ENCODE results near the gene RERE.
"Not testable (repeated sequence)": the region's sequence is repeated elsewhere in the genome, so short reads cannot be mapped to it uniquely, and the experiment has no call there.

Gene RERE

DNA sequence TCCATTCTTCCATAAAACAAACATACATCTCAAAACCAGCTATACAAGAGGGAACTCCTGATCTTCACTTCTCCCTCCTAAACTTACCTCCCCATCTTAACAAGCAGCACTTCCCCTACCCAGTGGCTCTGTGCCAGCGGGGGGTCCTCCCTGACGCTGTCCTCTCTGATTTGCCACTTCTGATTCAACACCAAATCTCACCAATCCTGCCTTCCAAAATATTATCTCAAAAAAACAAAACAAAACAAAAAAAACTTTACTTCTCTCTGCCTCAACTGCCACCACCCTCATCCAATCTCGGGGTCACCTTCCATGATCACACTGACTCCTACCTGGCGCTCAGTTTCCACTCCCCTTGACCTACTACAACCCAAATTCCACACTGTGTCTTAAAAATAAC, 426.7 kb downstream of the RERE start:
- DNase-seq: no peak

DNA sequence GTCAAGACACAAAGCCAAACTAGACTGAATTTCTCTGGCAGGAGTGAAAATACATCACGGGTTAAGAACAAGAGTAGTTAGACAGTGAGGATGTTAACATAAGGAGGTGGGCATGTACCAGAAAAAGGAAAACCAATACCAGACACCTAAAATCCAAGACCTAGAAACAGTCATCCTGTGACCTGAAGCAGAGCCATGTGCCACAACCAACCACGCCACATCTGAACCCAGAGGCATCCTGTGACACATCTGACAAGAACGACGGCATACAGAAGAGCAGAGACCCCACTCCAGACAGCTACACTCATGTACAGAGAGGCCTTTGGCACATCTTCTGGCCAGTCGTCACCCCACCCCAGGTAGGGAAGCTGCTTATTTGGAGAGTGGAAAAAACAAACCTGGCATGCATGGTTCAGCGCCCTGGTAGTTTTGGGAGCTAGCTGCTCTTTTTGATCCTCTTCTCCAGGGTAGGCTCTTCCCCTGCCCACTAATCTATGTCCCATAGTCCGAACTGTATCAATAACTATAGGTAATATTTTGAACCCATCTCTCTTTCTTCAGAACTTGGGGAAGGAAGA, 427.4 kb downstream of the RERE start:
- peak; percentile 30 for DNase-seq

DNA sequence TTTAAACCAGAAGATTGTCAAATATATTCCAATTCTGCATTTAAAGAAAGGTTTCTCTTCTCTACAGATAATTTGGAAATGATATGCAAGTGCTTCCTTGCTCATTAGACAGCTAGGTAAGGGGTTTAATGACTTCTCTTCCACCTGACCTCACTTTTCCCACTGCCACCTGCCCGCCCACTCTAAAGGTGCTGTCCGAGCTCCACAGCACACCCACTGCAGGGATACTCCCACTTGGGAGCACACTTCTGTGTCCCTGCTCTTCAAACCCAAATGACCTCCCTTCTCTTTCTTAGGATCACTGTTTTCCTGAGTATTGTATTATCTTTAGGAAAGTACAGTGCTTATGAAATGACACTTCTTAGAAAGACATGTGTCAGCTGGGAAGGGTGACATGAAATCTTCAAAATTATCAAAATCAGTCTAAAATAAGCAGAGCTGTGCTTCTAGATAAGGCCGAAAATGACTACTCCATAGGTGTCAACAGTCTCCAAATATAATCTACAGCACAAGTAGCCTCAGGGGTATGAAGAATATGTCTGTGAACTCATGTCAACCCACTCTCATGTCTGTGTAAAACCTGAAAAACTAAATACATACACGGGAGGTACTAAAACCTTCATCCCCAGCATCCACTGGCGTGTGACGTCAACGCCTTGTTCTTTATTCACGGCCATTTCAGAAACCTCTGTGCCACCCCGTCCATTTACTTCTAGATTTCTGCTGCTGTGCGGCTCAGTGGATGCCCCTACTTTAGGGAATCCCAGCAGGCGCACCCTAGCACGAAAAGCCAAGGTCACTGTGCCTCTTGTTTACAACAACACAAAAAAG, 428.5 kb downstream of the RERE start:
- no peak for DNase-seq

DNA sequence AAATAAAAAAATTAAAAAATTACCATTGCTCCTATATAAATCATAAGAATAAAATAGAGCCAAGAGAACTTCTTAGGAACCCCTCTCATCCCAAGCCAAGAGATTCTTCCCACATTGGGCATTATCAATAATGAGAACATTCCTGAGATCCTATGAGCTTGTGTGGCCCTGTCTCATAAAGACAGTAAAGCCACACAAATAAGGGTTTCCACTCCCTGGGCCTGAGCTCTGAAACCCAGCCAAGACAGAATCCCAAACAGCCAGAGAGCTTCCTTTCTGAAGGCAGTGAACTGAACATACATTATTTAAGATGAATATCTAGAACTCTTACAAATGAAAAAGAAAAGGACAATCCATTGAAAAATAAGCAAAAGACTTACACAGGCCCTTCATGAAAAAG, 431.2 kb downstream of the RERE start:
- no peak for DNase-seq

DNA sequence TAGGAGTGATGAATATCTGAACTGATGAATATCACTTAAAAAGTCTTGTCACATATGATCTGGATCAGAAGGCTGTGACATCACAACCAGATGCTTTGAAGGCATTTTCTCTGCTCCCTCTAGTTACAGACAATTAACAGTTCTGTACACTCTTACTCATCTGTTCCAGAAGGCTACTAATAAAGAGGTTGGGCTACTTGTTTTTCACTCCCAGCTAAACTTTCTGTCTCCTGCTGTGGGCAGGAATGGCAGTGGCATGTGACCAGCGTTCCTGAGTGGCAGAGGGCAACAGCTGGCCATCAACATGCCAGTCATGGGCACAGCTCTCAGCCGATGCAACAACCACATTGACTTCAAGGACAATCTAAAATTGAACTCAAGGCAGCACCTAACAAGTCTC, 432.9 kb downstream of the RERE start:
- no peak for DNase-seq

DNA sequence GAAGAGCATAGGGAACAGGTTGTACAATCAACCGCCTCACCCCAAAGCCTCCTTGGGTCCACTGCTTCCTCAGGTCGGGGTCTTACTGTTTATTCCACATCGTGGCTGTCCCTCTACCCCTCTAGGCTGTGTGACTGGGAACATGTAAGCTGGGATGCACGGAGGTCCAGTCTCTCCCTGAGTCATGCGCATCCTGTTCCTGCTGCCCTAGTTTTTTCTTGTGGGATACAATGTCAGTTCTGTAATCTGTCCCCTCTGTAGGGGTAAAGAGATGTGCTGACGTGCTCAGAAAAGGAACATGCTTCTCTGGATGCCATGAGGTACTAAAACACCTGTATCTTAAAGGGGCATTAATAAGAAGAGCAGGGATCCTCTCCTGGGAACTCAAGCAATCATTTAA, 433.4 kb downstream of the RERE start:
- no peak for DNase-seq

DNA sequence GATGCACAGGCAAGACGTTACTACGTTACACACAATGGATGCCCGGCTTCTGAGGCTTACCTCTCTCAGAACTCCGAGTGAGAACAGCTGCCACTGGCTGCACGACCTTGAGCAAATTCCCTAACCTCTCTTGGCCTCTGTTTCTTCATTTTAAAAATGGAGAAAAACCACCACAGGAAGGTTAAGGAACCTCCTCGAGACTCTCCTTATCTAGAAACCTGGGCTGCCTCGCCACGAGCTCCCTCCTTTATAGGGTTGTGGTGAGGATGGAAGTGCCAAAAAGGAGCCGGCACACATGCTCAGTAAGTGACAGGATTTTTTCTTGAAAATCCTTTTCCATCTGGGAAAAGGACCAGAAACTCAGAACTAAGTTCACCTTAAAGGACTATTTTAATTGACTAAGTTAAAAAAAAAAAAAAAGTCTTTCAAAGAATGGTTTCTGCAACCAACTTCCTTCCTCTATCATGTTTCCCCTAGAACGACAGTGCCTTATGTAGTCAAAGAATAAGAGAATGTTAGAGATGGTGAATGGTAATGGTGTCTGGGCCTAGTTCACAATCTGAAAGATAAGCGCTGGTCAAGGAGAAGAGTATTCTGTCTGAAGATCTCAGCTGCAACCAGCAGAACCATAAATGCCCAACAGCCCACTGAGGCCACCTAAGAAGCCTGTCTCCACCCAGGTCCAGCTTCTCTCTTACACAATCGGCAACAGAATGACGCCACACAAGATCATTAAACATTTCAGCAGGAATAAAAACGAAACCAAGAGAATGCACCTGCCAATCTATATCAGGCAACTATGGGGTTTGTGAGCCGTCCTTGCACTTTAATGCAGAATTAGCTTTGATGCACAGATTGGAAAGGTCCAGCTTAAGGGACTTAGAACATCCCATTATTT, 434.6 kb downstream of the RERE start:
- no peak for DNase-seq

DNA sequence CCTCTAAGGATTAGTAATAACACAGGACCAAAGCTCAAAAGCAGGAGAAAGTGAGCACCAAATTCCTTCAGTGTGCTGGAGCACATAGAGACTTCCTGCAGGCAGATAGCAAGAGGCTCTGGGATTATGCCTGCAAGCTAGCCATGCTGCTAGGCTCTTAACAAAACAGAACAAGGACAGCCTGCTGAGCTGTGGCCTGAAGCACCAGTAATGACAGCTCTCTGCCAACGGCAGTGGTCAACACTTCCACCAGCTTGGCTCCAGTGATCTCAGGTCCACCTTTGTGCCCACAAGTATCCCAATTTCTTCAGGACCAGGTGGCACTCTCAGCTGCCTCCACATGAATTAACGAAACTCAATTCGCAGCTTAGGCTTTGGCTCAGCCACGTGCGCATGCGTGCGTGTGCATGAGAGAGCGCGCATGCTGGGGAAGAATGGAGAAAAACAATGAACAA, 435.4 kb downstream of the RERE start:
- no peak for DNase-seq

DNA sequence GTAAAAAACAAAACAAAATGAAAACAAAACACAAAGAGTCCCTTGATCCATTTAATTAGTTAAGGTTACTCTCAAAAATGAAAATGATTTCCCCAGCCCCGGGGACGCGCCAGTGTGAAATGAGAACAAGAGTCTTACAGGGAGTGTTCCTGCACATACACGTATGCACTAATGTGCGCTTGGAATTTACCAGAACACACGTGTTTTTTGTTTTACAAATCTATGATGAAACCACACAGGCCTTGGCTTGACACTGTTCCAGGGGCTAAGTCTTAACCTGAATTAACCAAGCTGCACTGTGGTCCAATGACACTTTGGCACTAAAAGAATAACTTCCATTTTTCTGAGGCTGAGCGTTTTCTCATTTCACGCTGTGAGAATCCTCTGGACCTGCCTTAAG, 435.8 kb downstream of the RERE start:
- DNase-seq: no peak

DNA sequence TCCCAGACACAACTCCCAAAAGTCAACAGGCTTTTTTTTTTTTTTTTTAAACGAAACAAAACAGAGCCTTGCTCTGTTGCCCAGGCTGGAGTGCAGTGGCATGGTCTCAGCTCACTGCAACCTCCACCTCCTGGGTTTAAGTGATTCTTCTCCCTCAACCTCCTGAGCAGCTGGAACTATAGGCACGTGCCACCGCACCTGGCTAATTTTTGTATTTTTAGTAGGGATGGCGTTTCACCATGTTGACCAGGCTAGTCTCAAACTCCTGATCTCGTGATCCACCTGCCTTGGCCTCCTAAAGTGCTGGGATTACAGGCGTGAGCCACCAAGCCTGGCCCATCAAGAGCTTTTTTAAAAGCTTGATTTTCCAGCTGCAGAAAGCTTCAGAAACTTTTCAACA, 437.1 kb downstream of the RERE start:
- not testable (repeated sequence) for DNase-seq

DNA sequence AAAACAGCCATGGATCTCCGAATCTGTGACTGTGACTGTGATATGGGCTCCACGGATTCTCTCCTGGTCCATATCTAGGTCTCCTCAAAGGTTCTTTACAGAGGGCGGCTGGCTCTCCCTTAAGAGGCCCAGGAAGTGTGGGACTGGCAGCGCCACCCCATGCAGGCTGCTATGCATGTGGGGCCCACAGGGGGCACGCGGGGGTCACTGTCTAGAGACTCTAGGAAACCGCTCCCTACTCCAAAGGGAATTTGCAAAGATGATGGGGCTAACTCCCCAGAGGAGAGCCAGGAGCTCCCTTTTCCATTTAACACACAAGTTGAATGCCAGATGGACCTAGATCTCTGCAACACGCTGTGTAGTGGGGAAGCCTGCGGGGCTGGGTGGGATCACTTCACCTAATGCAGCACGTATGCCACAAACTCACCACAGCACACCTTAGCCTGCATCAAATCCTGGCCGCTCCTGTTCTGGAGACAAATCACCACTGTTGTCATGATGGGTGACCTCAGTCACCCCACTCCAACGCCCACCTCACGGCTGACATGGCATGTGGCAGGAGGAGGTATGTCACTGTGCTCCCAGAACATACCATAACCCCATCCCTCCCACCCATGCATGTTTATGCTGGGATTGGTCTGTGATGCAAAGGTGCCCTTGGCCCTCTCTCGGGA, 437.8 kb downstream of the RERE start:
- no peak for DNase-seq

DNA sequence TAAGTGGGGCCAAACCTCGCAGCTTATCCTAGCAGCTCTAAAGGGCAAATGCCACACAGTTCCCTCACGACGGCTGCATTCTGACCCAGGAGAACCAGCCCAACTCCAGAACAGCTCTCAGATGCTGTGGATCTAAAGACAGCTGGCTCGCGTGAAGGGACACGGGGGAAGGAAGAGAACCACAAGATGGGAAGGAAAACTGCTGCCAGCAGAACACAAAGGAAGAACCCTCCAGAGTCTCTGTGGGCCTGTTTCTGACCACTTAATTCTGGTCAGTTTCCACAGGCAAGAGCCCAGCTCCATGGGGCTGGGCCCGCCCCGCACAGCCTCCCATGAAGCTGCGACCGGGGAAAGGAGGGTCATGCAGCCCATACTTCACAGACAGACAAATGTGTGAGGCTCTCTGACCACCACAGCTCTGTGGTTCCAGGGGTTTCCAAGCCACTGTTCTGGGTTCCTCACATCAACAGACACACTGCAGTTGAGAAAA, 438.4 kb downstream of the RERE start:
- no peak for DNase-seq

DNA sequence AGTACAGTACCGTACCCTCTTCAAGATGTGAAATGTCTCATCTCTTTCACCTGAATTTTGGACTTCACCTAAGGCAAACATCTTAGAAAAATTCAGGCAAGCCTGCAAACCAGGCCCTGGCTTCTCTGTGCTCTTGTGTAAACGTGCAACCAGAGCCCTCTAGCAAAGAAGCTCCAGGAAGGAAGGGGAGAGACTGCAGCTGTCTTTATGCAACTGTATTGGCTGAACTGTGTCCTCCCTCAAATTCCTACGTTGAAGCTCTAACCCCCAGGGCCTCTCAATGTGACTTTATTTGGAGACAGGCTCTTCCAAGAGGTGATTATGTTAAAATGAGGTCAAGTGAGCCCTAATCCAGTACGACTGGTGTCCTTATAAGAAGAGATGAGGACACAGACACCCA, 439.3 kb downstream of the RERE start:
- no peak for DNase-seq

DNA sequence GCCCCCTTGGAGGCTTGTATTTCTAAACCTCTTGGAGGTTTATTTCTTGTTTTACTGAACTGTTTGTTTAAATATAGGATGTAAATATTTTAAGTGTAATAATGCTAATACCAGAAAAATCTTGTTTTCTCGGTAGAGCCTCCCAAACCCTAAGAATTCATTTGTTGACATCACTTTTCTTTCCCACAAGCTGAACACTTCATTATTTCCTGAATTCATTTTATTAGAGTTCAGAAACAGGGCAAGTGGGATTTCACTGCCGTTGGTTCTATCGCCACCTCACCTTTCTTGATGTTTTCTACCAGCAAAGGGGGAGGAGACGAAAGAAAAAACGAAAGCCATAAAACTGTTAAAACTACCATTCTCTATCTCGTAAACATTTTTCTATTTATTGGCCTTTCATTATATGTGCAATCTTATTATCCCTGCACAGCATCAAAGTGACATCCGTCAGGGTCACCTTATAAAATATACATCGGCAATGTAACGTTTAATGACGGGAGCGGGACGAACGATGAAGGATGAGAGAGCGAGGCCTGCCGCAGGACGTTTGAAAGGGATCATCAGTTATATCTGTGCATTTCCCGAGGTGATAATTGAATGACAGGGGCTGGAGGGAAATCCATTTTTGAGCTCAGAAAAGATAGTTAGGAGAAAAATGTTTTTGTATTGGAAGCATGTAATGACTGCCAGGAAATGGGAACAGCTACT, 440.0 kb downstream of the RERE start:
- DNase-seq: no peak

DNA sequence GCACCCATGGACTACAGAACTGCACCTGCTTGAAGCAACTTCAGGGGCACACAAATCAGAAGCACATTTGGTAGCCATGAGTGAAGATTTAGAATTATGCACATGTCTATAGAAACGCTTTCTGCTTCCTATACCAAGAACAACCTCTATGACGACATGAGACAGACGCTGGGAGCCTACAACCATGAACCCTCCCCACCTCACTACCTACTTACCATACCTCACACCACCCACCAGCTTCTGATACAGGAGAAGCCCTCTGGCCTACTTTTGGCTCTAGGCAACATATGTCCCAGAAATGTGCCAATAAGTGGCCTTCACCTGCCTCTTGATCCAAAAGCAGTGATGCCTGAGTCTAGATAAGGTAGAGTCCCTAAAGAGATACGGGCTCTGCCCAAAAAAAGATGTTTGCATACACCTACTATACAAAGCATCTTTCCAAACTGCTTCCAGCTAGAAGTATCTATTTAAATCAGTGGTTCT, 441.0 kb downstream of the RERE start:
- no peak for DNase-seq

DNA sequence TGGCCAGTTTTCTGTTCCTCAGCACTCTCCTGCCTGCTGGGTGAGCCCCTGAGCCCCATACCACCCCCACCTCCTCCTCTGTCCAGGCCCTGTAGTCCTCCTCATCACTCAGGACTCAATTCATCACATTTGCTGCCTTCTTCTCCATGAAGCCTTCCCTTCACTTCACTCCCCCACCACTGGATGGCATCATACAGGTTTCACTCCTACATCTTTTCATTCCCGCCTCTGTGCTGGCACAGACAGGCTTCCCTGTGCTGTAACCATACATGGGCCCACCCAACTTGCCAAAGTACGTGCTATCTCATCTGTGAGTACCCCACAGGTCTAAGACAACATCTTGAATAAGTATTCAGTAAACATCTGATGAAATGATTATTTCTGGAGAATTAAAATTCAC, 442.6 kb downstream of the RERE start:
- peak; percentile 36 for DNase-seq

DNA sequence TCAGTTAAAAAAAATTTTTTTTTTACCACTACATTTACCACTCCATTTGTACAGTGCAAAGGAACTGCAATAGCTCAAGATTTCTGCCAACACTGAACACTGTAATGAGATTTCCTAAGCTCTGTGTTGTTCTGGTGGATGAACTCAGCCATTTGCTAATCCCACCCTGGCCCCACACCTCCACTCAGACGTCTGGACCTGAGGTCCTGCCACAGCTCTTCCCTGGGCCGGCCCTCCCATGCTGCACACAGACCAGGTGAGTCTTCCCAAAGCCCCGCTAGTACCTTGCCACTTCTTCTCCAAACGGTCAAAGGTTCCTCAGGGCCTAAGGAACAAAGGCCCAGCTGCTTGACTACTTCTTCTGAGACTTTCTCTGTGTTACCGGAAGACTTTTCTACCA, 443.1 kb downstream of the RERE start:
- no peak for DNase-seq

DNA sequence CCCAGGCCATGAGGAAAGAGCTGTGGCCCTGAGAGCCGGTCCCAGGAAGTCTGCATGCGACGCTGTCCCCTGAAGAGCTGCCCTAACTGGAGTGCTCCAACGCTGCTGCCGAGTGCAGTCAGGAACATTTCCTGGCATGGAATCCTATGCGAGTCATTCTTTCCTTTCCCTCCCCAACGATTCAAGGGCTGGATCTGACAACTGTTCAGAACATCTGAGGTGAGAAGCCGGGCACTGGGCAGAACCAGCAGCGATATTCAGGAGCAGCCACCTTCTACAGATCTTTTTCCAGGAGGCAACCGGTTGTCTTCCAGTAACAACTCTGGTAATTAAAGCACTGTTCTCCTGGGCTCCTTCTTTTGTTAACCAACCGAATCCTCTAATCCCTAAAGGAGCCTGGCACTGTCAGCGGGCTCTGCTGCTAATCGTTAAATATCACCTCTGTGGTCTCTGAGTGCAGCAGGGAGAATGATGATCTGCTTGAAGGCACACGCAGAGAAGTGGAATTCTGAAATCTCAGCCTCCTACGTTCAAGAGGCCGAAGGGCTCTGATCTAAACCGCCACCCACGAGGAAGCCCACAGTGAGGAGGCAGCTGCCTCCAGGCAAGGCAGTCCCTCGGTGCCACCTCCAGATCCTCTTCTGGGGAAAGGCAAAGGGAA, 443.7 kb downstream of the RERE start:
- no peak for DNase-seq

DNA sequence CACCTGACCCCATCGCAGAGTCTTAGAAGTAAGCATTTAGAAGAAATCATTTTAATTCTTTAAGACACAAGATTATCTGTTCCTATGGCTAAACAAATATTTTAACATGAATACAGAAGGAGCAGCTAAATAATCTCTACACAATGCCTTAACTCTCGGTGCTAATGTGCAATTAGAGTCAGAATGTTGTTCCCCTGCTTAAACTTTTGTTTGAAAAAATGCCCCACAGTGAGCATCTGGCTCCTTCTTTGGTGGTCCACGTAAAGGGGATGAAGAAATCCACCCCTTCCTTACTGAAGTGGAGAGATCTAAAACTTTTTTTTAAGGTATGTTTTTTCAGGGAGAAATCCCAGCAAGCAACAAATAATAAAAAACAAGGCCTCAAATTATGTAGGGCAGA, 444.3 kb downstream of the RERE start:
- no peak for DNase-seq

DNA sequence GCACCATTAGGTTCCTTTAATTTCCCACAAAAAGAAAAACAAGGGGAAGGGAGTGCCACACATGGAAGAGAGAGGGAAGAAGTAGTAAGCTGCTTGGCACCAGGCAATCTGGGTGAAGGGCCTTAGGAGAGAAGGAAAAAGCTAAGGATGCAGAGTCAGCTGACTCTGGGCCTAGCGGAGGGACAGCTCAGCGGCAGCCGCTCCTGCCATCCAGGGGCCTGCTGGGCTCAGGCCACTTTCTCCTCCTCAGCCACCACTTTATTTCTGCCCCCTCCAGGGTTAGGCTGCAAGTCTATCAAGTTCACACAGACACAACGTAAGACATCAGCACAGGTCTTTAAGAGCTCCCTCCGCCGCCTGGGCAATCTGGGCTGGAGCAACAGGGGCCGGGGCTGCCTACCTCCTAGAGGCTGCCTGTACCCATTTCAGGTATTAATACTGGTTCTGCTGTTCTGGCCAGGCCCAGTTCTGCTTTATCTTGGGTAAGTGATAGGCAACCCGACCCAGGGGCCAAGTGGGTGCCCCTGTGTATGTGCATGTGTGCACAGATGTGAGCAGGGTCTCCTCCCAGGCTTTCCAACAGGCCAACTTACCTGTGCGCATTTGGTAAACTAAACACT, 446.0 kb downstream of the RERE start:
- no peak for DNase-seq

DNA sequence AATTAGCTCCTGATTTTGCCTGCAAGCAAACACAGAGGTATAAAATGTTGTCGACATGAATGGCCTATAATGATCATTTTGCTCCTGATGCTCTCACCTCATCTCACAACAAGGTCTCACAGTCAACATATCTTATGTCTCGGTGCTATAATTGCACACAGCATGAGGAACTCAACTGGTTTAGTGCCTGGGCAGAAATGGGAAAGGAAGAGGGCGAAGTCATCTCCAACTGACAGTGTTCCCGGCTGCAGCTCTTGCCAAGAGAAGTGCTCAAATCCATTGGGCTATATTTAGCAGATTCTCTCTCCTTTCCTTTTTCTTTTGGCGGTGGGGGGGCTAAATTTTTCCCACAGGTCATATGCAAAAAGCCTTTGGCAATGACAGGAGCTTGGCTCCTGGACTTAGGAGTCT, 446.5 kb downstream of the RERE start:
- DNase-seq: no peak

All from CD4-positive, alpha-beta T cell treated with Interleukin-17A for 4 hours (primary cell).